H1 (cell line): ENCODE measurements around the gene INSM1. TPM values are rescaled to one million over a fixed set of nuclear protein-coding genes. Genes with fewer than 3 reads are reported as not detected.

Experiments used
- CTCF ChIA-PET: fragments of 300-600 bp; sonication (Branson Sonifier 250); formaldehyde crosslinking; loops from one replicate; lab custom pipeline; 2021; ENCODE audit not compliant: partially characterized antibody; lab: Charles Lee
- POLR2A ChIA-PET: fragments of 300-600 bp; sonication (Branson Sonifier 250); formaldehyde crosslinking; loops from one replicate; lab custom pipeline; 2021; ENCODE audit warnings: inconsistent platforms; ENCODE audit not compliant: partially characterized antibody; lab: Charles Lee
- DNase-seq, 2 experiments: peaks; one replicate each; pipeline versions ENCODE4 v3.0.0 to v3.0.0-alpha.2; 2010 to 2022; ENCODE audit warnings: low spot score in 2 of 2, low read depth in 1 of 2, mixed read lengths in 1 of 2
- FAIRE-seq: peaks from 2 replicates; lab custom pipeline; 2011; peaks lifted over from hg19 to GRCh38; lab: Jason Lieb, UNC
- H2AFZ ChIP-seq: 2 replicates; pipeline ENCODE4 v1.8.1; 2012; ENCODE audit warnings: low read length, inconsistent platforms
- H2AK5ac ChIP-seq: 2 replicates; pipeline ENCODE4 v1.6.1; 2013; ENCODE audit warnings: low read depth, low read length
- H2BK120ac ChIP-seq: replicated peaks from 2 replicates; pipeline ENCODE3; 2013; ENCODE audit warnings: low read depth, low read length, inconsistent platforms
- H2BK12ac ChIP-seq: 2 replicates; pipeline ENCODE4 v1.6.1; 2013; ENCODE audit warnings: low read depth, low read length
- H2BK15ac ChIP-seq: 2 replicates; pipeline ENCODE4 v1.6.1; 2013; ENCODE audit warnings: low read length
- H2BK20ac ChIP-seq: 2 replicates; pipeline ENCODE4 v1.6.1; 2013; ENCODE audit warnings: low read length
- H2BK5ac ChIP-seq: 2 replicates; pipeline ENCODE4 v1.6.1; 2013; ENCODE audit warnings: low read depth, low read length
- H3K14ac ChIP-seq: 2 replicates; pipeline ENCODE4 v1.6.1; 2013; ENCODE audit warnings: inconsistent platforms; ENCODE audit not compliant: insufficient read length
- H3K18ac ChIP-seq: 2 replicates; pipeline ENCODE4 v1.6.1; 2013; ENCODE audit warnings: low read length; ENCODE audit errors: extremely low read depth
- H3K23ac ChIP-seq: 2 replicates; pipeline ENCODE4 v1.6.1; 2013; ENCODE audit warnings: inconsistent platforms; ENCODE audit not compliant: insufficient read length
- H3K23me2 ChIP-seq: 2 replicates; pipeline ENCODE4 v1.6.1; 2013; ENCODE audit warnings: low read depth, low read length
- H3K27ac ChIP-seq: 2 replicates; pipeline ENCODE4 v1.6.1; 2011; ENCODE audit warnings: low read depth, low read length, inconsistent platforms
- H3K27me3 ChIP-seq, 4 experiments: replicated peaks in 1 of 4; 1 replicate in 1 of 4; 2 replicates in 3 of 4; pipeline versions ENCODE4 v1.6.1 to v1.8.1; 2011 to 2013; ENCODE audit warnings: low read length in 3 of 4, mild to moderate bottlenecking in 3 of 4, inconsistent platforms in 2 of 4, mixed read lengths in 2 of 4, moderate library complexity in 1 of 4; ENCODE audit not compliant: control insufficient read depth in 3 of 4, insufficient read depth in 3 of 4; ENCODE audit errors: extremely low read depth in 1 of 4
- H3K36me3 ChIP-seq, 4 experiments: 2 replicates each; pipeline versions ENCODE4 v1.6.1 to v1.8.1; 2011 to 2013; ENCODE audit warnings: mild to moderate bottlenecking in 4 of 4, low read length in 3 of 4, moderate library complexity in 2 of 4, control low read depth in 1 of 4, inconsistent platforms in 1 of 4; ENCODE audit not compliant: insufficient read depth in 4 of 4, control insufficient read depth in 2 of 4
- H3K4ac ChIP-seq: replicated peaks from 2 replicates; pipeline ENCODE3; 2013; ENCODE audit warnings: low read length, low read depth, mixed read lengths, inconsistent platforms; ENCODE audit not compliant: insufficient read length
- H3K4me1 ChIP-seq, 4 experiments: replicated peaks in 1 of 4; 1 replicate in 1 of 4; 2 replicates in 3 of 4; pipeline versions ENCODE4 v1.6.1 to v1.8.1; 2011 to 2013; ENCODE audit warnings: low read length in 3 of 4, inconsistent platforms in 2 of 4, mixed read lengths in 1 of 4; ENCODE audit not compliant: insufficient read depth in 4 of 4, control insufficient read depth in 3 of 4
- H3K4me2 ChIP-seq, 2 experiments: 2 replicates each; pipeline versions ENCODE4 v1.6.1 to v1.8.1; 2011 to 2013; ENCODE audit warnings: low read depth in 2 of 2, low read length in 2 of 2, control low read depth in 1 of 2, inconsistent platforms in 1 of 2, mild to moderate bottlenecking in 1 of 2; ENCODE audit not compliant: insufficient read depth in 1 of 2
- H3K4me3 ChIP-seq, 4 experiments: fragments of 200-600, 300-600 bp in 1 of 4; sonication (generic), shearing (Covaris generic), sonication (Bioruptor Twin) in 1 of 4; 2 replicates each; pipeline versions ENCODE4 v1.5.1 to v1.8.1; 2011 to 2016; ENCODE audit warnings: low read length in 4 of 4, low read depth in 3 of 4, control low read depth in 2 of 4, inconsistent platforms in 2 of 4, mild to moderate bottlenecking in 2 of 4, mixed read lengths in 1 of 4, moderate library complexity in 1 of 4; ENCODE audit not compliant: insufficient read depth in 2 of 4; ENCODE audit errors: extremely low read depth in 1 of 4
- H3K56ac ChIP-seq: replicated peaks from 2 replicates; pipeline ENCODE3; 2013; ENCODE audit warnings: low read depth, mild to moderate bottlenecking, mixed read lengths, low read length, inconsistent platforms; ENCODE audit not compliant: insufficient read length
- H3K79me1 ChIP-seq: 2 replicates; pipeline ENCODE4 v1.6.1; 2013; ENCODE audit warnings: low read depth, low read length, control low read depth
- H3K79me2 ChIP-seq, 2 experiments: 2 replicates each; pipeline versions ENCODE4 v1.6.1 to v1.8.1; 2012 to 2013; ENCODE audit warnings: low read length in 2 of 2, mild to moderate bottlenecking in 2 of 2, inconsistent platforms in 1 of 2; ENCODE audit not compliant: insufficient read depth in 2 of 2, control insufficient read depth in 1 of 2
- H3K9ac ChIP-seq, 4 experiments: replicated peaks in 1 of 4; 1 replicate in 1 of 4; 2 replicates in 3 of 4; pipeline versions ENCODE4 v1.6.1 to v1.8.1; 2011 to 2013; ENCODE audit warnings: low read depth in 3 of 4, low read length in 3 of 4, control low read depth in 2 of 4, mild to moderate bottlenecking in 2 of 4, moderate library complexity in 2 of 4, inconsistent platforms in 1 of 4; ENCODE audit errors: extremely low read depth in 1 of 4
- H3K9me3 ChIP-seq, 2 experiments: 2 replicates each; pipeline versions ENCODE4 v1.6.1 to v1.8.1; 2012 to 2013; ENCODE audit warnings: mild to moderate bottlenecking in 2 of 2, moderate library complexity in 2 of 2, control low read depth in 1 of 2, inconsistent platforms in 1 of 2, low read depth in 1 of 2, low read length in 1 of 2, mixed read lengths in 1 of 2; ENCODE audit not compliant: insufficient read depth in 2 of 2
- H4K20me1 ChIP-seq, 2 experiments: replicated peaks in 1 of 2; 2 replicates each; pipeline versions ENCODE3 to v1.8.1; 2011 to 2013; ENCODE audit warnings: inconsistent platforms in 2 of 2, low read length in 2 of 2, mild to moderate bottlenecking in 1 of 2; ENCODE audit not compliant: insufficient read depth in 2 of 2, control insufficient read depth in 1 of 2
- H4K5ac ChIP-seq: 2 replicates; pipeline ENCODE4 v1.6.1; 2013; ENCODE audit warnings: low read length, low read depth, mixed read lengths, inconsistent platforms; ENCODE audit not compliant: insufficient read length
- H4K8ac ChIP-seq: 2 replicates; pipeline ENCODE4 v1.8.0; 2013; ENCODE audit warnings: mild to moderate bottlenecking, moderate library complexity, low read length, inconsistent platforms; ENCODE audit not compliant: insufficient read depth; ENCODE audit errors: extremely low read depth
- H4K91ac ChIP-seq: replicated peaks from 2 replicates; pipeline ENCODE3; 2013; ENCODE audit warnings: low read length, mixed read lengths, inconsistent platforms; ENCODE audit not compliant: insufficient read length
- ASH2L ChIP-seq: fragments of 200-600, 300-600 bp; sonication (generic); IDR thresholded peaks from one replicate; pipeline ENCODE4 v1.7.1; 2017; ENCODE audit warnings: low read length
- NRF1 ChIP-seq: IDR thresholded peaks from 2 replicates; pipeline ENCODE4 v1.6.1; 2011; ENCODE audit warnings: mild to moderate bottlenecking, low read depth, low read length, improper control_type of control experiment
- WGBS, 2 experiments: shearing (Covaris generic) in 1 of 2; methylation state at CpG; one replicate each; pipeline versions ENCODE4 v1.1.6 to v1.1.7; 2013 to 2015; ENCODE audit warnings: low lambda C conversion rate in 2 of 2, mixed read lengths in 2 of 2, inconsistent platforms in 1 of 2, low coverage in 1 of 2, missing lambda C conversion rate in 1 of 2; ENCODE audit not compliant: insufficient replicate concordance in 2 of 2, insufficient coverage in 1 of 2, insufficient read length in 1 of 2; ENCODE audit errors: extremely low coverage in 1 of 2, missing lambda C conversion rate in 1 of 2; 5-methylcytosine and 5-hydroxymethylcytosine counted together
- polyA plus RNA-seq, 7 experiments: library from polyadenylated mRNA; depleted of rRNA in 3 of 7; stranded (reverse) in 5 of 7; unstranded in 2 of 7; fragments of >200 nt in 5 of 7; fragments of 200-250 nt in 2 of 7; gene quantifications; 1 replicate in 5 of 7; 2 replicates in 1 of 7; 4 replicates in 1 of 7; pipeline versions ENCODE4 v1.2.1 to v1.2.3, GENCODE V29; 2011 to 2013; ENCODE audit warnings: missing spikeins in 2 of 7, mixed read lengths in 2 of 7
- total RNA-seq: library from RNA; stranded (reverse); fragmentation: NEBNext Ultra II Directional; extraction: Animal tissue kit (Norgen Biotek cat#: 25700); gene quantifications from 2 replicates; pipeline ENCODE4 v1.2.1, GENCODE V29; 2021

INSM1 gene
- total and polyA plus RNA-seq, 2 of the 8 experiments (the other 6 are each of a cell fraction or from before 2014, with no cell fraction given), result 0.86 to 2.5 TPM

DNA sequence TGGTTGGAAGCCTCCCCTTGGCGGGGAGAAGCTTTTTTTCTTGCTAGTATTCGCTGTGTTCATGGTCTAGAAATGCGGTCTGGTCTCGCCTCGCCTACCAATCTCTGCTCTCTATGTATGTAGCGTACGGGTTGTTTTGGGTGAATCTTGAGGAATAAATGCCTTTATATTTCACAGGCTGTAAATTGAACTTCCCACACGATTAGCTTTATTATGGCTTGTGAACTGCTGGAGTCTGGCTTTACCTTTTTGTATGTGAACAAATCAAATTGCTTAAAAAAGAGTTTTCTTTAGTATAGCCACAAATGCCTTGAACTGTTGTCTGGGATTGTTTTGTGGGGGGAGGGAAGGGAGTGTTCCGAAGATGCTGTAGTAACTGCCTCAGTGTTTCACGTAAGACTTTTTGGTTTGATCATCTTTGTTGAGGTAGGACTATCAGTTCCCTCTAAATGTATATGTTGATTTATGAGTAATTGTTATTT, 2.2 kb downstream of the INSM1 start:
- no peak overlapping the region for H2BK5ac ChIP-seq
- no peak overlapping the region; a peak in 1 of 7 replicates for H3K9ac ChIP-seq
- no peaks in the 10 kb centered on the region for H3K36me3 ChIP-seq
- no peaks in the 10 kb centered on the region for H3K9me3 ChIP-seq
- H4K5ac ChIP-seq, result no peak overlapping the region
- peak overlapping the region; percentile 71 for H3K18ac ChIP-seq
- no peak overlapping the region for H2BK120ac ChIP-seq
- no peak overlapping the region for H3K27ac ChIP-seq
- no peak overlapping the region for H4K8ac ChIP-seq
- peak overlapping the region; percentile 84 to 92 for H3K4me2 ChIP-seq
- no peak overlapping the region for H2BK15ac ChIP-seq
- FAIRE-seq (peak; percentile 32), DNase-seq (no peak)
- WGBS, 2 experiments, result 4% methylated on average over 10 of the region's 10 CpGs; no CpG with 5 or more reads in 1 of the 2 experiments
- H2BK20ac ChIP-seq, result no peak overlapping the region
- H4K91ac ChIP-seq, result no peak overlapping the region
- H3K27me3 ChIP-seq, result peaks cover 24 to 81% (median 55%) of the 10 kb centered on the region in 4 experiments
- ChIA-PET CTCF (interaction anchor here (0.6 to 1.9 kb wide), 11 partner anchors 9 to 224 kb away, joined by 3 to 7 read pairs (median 3); no protein-coding TSS in a partner anchor), POLR2A (interaction anchor here (0.5 to 1.6 kb wide), 4 partner anchors 15 to 192 kb away, joined by 3 to 5 read pairs (median 3); no protein-coding TSS in a partner anchor)
- no peak for TF ChIP-seq NRF1
- TF ChIP-seq ASH2L, result peak; percentile 5
- H3K79me2 ChIP-seq, result no peaks in the 10 kb centered on the region
- no peak overlapping the region for H3K56ac ChIP-seq
- peaks cover 14 to 43% (median 16%) of the 10 kb centered on the region in 4 experiments for H3K4me1 ChIP-seq
- peaks cover 25% of the 10 kb centered on the region; the same call in 1 of the 2 replicates for H3K23me2 ChIP-seq
- H2AFZ ChIP-seq, result no peak overlapping the region
- H2AK5ac ChIP-seq, result no peak overlapping the region
- peaks cover 0 to 1% of the 10 kb centered on the region in 2 experiments for H4K20me1 ChIP-seq
- no peak overlapping the region for H3K23ac ChIP-seq
- no peak overlapping the region; the same call in 1 of the 2 replicates for H2BK12ac ChIP-seq
- H3K4me3 ChIP-seq, result peak overlapping the region; percentile 35 to 69 (median 57)
- no peaks in the 10 kb centered on the region for H3K79me1 ChIP-seq
- H3K4ac ChIP-seq, result no peak overlapping the region
- H3K14ac ChIP-seq, result no peak overlapping the region
